Activated CD4-positive, alpha-beta T cell treated with anti-CD3 and anti-CD28 coated beads, Interleukin-2, amount 50 U/mL, for 4 hours (primary cell): ENCODE results near the gene CCDC57.
"Not testable (repeated sequence)": the region's sequence is repeated elsewhere in the genome, so short reads cannot be mapped to it uniquely, and the experiment has no call there.

ENCODE experiments used
- DNase-seq, 2 experiments: peaks; one replicate each; pipeline ENCODE4 v3.0.0-alpha.2; 2020

Gene CCDC57

DNA sequence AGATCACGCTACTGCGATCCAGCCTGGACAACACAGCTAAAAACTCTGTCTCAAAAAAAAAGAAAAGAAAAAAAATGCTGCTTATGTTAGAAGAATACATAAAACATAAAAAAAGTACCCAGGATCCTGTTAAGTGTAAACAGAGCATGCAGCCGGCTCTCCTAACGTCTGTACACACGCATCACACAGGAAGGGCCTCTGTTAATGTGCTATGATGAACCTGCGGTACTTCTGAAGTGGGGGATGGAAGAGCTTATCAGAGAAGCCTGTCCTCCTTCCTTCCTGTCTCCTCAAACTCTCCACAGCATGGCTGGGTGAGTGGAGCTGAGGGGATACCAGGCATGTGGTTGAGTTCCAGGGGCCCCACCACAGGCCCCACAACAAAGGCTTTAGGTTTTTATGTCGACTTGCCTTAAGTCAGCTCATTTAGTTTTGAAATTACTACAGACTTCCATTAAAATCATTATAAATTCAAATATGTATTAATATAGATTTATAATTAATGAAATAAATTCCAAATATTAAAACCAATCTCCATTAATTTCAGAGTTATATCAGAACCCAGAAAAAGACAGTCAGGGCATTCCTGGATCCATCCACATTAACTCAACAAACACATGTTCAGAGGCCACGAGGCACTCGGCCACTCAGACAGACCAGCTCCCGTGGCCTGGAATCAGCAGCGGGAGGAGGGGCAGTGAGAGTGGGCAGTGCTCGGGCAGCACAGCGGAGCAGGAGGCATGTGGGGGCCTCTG lies 11.7 kb downstream of the CCDC57 start:
- peak; percentile 32 to 33 for DNase-seq

DNA sequence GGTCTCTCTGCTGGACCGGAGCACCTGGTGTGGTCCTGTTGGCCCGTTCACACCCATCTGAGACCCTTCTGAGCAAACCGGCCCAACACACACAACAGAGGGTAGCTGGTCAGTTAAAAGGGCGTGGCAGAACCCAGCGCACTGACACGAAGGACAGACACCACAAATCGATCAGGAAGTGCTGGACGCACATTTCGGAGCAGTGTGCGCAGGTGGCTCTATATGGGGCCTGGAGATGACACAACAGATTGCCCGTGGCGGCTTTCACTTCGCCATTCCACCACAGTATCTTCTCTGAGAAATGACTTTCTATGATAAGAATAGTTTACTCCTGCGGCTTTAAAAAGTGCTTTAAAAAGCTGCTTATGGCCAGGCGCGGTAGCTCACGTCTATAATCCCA lies 12.5 kb downstream of the CCDC57 start:
- no peak for DNase-seq

DNA sequence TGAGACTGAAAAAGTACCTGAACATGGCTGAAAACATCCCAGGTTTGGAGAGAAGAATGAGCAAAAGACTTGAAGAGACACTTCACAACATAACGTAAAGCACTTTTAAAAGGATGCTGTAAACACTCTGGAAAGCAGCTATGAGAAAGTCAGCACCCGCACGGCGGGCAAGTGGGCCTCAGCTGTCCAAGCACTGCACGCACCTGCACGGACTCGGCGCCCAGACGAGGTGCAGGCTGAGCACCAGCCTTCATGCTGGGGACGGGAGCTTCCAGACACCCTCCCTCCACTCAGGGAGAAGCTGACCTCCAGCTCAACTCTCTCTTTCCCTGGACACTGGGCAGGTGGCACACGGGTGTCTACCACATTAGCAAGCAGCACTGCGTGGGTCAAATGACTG lies 13.1 kb downstream of the CCDC57 start:
- DNase-seq: no peak

DNA sequence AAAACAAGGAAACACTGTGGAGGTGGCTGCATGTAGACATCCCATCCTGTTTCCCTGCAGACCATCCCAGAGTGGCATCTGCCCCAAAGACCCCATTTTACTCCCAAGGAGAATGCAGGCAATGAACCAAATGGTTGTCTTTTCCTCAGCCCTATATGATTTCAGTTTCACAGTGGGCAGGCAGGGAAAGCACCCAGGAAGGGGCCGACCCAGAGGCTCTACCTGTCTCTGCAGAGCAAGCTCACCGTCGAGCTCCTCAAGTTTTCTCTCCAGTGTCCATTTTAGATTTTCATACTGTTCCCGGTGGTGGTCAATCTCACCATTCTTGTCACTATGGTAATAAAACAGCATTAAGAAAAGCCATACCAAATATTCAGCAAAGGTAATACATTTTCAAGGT lies 14.6 kb downstream of the CCDC57 start:
- DNase-seq: no peak

DNA sequence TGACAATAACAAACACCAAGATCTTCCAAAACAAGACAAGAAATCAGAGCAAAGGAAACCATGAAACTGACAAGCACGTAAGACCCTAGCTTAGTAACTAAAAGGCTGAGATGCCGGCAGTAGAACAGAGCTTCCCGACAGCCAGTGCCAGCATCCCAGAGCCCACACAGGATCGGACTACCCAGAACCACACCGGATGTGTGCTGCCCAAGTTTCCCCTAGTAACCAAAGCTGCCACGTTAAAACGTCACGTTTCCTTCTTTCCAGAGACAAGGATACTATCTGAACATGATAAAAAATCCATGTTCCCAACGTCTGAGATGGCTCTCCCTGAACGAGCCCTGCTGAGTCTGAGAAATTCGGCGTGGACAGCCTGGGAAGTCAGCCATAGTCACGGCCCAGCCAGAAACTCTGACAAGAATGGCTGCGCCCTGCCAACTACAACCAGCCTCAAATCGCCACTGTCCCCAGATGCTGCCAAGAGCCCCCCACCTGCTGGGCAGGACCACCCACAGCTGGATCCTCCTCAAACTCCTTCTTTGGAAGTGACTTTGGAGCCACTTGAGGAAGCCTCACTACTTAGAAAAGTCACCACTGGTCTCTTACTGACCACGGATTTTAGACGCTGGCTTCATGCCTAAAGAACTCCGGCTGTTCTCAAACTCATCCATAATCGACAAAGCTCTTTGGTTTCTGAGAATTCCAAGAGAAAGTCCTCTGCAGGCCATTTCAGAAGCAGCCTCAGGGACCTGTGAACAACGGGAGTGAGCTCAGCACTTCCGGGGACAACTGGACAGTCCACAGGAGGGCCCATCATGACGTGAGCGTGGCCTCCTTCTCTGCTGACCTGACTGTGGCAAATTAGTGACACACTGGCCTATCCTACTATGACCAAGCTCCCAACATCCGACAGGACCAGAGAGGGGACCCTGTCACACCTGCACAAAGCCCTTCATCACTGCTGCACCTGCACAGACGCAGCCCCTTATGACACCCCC lies 16.7 kb downstream of the CCDC57 start:
- DNase-seq: no peak

DNA sequence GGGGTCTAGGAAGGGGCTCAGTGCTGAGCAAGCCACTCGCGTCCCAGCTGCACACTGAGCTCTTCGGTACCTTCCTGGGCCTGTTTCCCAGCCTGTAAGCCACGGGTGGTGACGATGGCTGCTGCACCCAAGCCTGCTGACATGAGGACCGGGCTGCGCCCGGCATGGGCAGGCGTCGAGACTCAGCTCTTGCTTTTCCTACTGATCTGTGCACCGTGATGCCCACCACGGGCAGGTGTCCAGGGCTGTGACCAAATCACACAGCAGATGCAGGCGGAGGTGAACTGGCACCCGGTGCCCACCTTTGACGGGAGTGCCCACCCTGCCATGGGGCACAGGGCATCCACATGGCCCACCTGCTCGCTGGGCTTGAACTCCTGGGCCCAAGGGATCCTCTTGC lies 17.9 kb downstream of the CCDC57 start:
- DNase-seq: no peak

DNA sequence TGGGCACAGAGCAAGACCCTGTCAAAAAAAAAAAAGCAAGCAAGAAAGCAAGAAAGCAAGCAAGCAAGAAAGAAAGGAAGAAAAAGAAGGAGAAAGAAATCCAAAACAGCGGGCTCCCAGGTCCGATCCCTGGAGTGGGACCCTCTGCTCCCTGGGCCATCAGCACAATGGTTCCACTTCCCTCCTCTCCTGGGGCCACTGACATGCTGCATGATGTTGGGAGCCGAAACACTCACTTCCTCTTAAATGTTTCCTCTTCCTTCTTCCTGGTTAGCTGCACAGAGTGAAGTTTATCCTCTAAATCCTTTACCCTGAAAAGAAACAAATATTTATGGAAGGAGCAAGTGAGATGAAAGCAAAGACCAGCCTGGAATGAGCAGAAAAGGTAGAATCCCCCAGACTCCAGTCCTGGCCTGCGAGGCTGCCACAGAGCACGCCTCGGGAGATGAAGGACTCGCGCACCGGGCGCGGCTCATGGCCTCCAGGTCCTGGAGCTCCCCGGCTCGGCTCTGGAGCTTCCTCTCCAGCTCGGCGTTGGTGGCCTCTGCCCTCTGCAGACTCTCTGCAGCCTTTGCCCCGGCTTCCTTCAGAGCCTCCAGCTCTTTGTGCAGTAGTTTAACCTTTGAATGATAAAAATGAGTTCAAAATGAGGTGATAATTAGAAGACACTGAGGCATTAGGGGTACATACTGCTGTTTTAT lies 19.0 kb downstream of the CCDC57 start:
- DNase-seq: no peak

DNA sequence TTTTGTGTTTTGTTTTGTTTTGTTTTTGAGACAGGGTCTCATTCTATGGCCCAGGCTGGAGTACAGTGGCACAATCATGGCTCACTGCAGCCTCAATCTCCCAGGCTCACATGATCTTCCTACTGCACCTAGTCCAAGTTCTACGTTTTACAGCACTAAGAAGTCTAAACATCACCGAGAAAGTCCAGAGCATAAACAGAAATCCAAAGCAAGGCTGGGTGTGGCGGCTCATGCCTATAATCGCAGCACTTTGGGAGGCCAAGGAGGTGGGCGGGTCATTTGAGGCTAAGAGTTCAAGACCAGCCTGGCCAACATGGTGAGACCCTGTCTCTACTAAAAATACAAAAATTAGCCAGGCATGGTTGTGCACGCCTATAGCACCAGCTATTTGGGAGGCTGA lies 19.6 kb downstream of the CCDC57 start:
- not testable (repeated sequence) for DNase-seq

DNA sequence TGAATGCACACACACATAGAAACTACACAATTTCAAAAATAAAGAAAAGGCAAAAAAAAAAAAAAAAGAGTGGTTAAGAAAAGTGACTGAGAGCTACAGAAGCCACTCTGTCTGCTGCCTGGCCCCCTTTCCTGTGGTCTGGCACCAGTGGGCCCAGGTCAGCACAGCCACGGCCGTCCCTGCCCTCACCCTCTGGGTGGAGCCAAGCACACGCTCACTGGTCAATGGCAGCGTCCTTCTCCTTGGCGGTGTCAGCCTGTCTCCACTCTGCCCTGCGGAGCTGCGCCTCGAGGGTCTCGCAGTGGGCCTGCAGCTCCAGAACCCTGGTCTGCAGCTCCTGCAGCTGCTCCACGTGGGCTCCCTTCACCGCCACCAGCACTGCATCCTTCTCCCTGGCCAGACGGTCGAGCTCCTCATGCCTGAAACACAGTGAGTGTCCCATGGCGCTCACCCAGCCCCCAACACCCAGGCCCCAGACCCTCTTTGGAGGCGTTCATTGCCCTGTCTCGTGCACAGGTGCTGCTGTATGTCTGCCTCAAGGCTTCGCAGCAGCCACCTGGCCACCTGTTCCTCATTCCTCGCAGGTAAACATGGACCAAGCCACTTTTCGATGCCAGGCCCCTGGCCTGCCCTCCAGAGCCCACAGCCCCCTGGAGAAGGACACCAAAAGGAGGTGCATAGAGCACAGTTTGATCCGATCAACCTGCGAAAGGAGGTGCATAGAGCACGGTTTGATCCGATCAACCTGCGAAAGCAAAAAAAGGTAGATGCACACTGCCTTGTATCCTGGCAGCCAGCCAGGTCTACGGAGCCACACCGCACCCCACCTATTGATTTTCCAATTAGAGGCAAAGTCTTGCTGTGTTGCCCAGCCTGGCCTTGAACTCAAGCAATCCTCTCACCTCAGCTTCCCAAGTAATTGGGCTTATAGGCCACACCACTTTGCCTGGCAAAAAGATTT lies 24.4 kb downstream of the CCDC57 start:
- no peak for DNase-seq

DNA sequence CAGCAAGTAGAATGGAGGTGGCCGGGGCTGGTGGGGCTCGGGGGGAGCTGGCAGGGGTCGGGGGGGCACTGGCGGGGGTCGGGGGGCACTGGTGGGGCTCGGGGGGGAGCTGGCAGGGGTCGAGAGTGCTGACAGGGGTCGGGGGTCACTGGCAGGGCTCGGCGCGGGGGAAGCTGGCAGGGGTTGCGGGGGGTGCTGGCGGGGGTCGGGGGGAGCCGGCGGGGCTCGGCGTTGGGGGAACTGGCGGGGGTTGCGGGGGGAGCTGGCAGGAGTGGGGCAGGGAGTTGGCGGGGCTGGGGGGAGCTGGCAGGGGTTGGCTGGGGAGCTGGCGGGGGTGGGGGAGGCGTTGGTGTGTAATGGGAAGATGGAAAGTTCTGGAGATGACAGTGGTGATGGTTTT lies 25.1 kb downstream of the CCDC57 start:
- no peak for DNase-seq

DNA sequence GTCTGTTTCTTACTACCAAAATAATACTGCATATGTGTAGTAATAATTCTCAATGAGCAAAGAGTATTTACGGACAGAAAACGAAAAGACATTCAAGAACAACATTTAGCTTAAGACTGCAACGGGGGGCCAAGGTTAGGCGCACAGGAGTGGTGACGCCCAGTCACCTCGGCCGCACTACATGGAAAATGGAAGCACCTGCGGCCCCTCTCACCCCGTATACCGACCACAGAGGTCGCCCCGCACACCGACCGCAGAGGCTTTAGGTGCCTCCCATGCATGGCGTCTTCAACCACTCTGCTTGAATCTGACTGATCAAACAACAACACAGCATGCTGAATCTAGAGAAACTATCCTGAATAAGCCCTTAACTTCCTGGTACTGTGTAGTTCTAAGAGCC lies 26.4 kb downstream of the CCDC57 start:
- DNase-seq: no peak

DNA sequence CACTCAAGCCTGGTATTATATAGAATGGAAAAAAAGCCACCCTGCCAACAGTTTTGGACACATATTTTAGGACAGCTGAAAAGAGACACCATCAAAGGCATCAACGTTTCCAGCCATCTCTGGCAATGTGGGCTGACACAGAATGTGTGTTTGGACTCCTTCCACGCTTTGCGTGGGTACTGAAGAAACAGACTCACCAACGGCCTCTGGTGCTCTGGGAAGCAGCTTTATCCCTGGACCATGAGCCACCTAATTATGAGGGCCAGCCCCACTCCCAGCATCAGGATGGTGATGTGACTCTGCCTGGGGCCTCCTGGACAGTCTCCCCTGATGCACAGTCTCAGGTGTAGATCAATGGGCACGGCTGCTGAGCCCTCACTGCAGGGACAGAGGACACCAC lies 27.9 kb downstream of the CCDC57 start:
- no peak for DNase-seq

DNA sequence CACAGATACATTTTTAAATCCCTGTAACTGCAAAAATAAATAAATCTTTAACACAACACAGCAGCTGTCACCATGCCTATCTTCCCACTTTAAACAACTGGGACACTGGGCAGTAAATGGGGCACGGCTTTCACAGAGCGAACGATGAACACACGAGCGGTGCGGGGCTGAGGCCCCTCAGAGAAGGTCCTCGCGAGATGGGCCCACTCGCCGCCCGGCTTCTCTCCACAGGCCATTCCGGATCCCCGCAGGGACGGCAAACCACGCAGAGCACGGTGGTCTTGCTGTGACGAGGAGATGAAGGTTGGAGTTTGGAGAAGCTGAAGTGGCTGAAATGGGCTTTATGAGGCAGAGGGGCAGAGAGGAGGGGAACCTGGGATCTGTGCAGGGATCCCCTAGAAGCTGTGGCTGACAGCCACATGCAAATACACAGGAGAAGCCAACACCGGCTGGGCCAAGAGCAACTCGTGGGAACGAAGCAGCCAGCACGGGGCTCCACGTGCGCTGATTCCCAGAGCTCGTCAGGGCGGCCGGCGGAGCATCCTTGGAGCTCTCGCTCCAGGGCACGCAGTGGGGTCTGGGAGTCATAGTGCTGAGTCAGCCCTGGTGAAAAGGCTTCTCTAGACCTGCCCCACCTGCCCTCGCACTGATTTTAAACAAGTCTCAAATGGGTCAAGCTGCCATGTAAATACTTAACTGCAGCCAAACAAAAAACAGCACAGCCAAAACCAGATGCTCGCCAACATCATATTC lies 31.7 kb downstream of the CCDC57 start:
- no peak for DNase-seq

DNA sequence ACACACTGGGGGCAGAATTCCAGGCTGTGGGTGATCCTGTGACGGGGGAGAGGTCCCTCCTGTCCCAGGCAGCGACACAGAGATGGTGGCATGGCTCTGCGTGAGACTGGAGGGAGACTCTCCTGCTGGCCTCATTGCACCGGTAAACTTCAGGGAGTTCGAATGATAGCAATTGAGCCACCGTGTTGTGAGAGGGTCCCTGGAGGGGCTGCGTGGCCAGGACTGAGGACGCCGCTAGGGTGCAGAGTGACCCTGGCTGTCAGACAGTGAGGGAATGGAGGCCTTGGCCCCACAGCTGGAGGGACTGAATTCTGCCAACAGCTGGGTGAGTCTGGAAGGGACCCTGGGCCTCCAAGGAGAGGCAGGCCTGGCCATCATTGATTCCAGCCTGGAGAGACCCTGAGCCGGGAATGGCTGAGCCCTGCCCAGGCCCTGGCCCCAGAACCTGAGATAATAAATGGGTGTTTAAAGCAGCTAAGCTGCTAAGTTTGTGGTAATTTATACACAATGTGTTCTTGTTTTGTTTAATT lies 32.6 kb downstream of the CCDC57 start:
- DNase-seq: no peak

DNA sequence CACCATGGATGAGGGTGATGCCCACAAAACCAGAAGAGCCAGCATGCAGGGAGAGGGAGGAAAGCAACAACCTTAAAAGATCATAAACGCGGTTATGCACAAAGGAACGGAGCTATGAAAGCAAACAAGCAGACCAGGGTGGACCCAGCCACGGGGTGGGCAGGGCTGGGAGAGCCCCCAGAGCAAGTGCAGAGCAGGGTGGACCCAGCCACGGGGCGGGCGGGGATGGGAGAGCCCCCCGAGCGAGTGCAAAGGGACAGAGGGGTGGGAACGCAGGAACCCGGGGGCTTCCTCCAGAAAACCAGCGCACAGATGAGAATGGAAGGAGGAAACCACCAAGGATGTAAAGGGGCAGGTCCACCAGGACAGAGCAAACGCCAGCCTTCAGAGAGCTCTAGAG lies 33.2 kb downstream of the CCDC57 start:
- DNase-seq: no peak

DNA sequence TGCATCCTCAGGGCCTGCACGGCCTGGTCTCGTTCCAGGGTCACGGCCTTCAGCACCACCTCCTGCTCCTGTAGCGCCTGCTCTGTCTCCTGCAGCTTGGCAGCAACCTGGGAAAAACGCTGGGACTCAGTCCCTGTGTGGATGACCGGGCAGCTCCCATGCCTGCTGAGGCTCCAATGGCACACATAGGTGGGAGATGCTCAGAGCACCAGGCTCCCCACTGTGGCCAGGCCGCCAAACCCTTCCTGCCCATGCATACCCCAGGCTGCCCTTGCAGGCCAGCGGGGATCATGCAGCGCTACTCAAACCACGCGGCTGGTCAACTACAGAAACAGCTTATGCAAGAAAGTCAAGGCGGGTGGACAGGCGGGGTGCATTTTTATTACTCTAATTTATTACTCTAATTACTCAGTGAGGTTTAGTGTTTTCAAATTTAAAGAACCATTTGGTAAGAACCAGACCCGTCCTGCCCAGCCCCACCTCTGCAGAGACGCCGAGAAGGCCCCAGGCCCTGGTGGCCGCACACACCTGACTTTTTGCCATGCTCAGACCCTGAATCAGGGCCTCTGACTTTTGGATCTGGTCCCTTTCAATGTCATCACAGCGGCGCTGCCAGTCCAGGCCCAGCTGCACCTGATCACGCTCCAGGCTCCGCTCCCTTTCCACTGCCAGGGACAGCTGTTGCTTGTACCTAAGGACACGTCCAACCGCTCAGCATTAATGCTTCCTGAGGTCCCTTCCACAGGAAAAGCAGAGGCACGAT lies 34.0 kb downstream of the CCDC57 start:
- DNase-seq: no peak

DNA sequence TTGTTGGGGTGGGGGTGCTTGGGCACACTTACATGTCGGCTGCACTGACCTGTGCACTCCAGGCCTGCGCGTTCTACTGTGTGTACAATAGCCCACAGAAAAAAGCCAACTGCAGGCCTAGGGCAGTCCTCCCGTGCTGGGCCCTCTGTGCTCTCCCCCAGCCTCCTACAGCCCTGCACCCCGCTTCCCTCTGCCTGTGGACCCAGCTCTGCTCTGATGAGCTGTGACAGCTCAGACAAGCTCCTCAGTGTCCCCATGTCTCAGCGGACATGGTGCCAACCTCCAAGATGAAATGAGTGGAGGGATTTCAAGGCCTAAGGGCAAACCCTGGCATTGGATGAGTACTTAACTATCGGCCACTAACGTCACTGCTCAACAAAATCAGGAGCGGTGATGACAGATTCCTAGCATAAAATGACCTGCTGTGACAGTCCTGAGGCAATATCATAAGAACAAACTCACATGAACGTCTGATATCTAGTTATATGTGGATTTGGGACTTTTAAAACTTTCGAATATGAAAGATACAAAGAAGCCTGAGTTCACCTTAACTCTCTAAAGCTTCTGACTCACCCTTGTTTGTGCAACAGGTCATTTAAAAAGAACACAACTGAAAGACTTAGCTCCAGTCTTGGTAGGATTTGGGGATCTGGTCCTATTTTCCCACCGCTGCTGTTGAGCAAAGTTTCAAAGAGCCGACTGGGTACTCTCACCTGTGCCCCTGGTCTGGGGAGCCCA lies 34.7 kb downstream of the CCDC57 start:
- DNase-seq: no peak

DNA sequence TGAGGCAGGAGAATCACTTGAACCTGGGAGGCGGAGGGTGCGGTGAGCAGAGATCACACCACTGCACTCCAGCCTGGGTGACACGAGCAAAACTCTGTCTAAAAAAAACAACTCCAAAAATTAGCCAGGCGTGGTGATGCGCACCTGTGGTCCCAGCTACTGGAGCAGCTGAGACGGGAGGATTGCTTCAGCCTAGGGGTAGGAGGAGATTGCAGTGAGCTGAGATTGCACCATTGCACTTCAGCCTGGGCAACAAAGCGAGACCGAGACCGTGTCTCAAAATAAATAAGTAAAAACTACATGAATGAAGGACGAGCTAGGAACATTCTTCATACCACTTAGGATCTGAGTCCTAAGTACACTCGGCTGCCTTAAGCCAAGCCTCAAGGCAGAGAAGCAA lies 35.4 kb downstream of the CCDC57 start:
- no peak for DNase-seq

DNA sequence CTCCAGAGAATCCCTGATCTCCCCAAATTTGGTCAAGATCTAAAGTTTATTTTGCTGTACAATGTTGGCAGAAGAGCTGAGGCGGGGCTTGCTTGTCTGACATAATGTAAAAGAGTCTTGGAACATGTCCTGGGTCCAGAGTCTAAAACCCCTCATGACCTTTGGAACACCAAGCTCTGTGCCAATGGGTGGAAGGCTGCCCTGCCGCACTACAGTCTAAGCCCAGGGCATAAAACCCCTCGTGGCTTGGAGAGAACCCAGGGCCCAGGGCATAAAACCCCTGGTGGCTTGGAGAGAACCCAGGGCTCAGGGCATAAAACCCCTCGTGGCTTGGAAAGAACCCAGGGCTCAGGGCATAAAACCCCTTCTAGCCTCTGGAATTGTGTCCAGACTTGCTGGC lies 36.7 kb downstream of the CCDC57 start:
- DNase-seq: no peak

DNA sequence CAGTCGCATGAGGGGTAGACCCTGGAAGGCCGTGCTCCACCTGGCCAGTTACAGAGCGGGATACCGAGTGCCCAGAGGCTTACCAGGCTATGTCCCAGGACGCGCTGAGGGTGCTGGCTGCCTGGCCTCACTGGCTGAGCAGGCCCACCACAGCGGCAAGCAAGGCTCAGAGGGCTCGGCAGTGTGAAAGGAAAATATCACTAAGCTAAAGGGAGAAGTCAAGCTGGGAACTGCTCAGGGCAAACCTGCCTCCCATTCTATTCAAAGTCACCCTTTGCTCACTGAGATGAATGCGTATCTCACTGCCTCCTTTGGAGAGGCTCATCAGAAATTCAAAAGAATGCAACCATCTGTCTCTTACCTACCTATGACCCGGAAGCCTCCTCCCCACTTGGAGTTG lies 37.4 kb downstream of the CCDC57 start:
- no peak for DNase-seq
